DND-41 (cell line): ENCODE results near the gene ODF2L.

Experiments
- EZH2 ChIP-seq: IDR thresholded peaks from 3 replicates; pipeline ENCODE4 v1.6.1; 2012; ENCODE audit warnings: borderline replicate concordance, low read depth, mild to moderate bottlenecking, moderate library complexity, low read length, inconsistent platforms; ENCODE audit not compliant: severe bottlenecking
- TF ChIP-seq, protein P1 (sequence below): IDR thresholded peaks from 2 replicates; pipeline ENCODE4 v1.5.1; 2012; ENCODE audit warnings: borderline replicate concordance, low read length, moderate library complexity, mild to moderate bottlenecking; ENCODE audit not compliant: poor library complexity, severe bottlenecking; ENCODE audit errors: extremely low read depth

DNA sequence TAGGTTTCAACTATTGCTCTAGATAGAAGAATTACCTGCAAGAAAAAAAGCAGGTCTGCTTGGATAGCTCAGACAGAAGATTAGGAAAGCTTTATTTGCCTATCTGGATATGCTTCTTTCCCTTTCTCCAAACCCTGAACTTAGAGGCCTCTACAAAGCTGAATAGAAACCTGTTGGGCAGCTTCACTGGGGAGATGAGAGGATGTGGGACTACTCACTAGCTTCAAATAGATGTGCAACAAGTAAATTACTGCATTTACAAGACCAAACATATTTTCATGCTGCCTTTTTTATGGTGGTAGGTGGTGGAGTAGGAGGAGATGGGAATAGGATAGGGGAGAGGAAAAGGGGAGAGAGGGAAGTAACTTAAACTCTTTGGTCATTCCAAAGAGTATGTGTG is 34.3 kb upstream of the ODF2L start:
- TF ChIP-seq, protein P1, sequence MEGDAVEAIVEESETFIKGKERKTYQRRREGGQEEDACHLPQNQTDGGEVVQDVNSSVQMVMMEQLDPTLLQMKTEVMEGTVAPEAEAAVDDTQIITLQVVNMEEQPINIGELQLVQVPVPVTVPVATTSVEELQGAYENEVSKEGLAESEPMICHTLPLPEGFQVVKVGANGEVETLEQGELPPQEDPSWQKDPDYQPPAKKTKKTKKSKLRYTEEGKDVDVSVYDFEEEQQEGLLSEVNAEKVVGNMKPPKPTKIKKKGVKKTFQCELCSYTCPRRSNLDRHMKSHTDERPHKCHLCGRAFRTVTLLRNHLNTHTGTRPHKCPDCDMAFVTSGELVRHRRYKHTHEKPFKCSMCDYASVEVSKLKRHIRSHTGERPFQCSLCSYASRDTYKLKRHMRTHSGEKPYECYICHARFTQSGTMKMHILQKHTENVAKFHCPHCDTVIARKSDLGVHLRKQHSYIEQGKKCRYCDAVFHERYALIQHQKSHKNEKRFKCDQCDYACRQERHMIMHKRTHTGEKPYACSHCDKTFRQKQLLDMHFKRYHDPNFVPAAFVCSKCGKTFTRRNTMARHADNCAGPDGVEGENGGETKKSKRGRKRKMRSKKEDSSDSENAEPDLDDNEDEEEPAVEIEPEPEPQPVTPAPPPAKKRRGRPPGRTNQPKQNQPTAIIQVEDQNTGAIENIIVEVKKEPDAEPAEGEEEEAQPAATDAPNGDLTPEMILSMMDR: no peak
- TF ChIP-seq EZH2: no peak
